H7 (cell line): ENCODE data around the gene PLPPR1. TPM values are rescaled to one million over a fixed set of nuclear protein-coding genes. Genes with fewer than 3 reads are reported as not detected.
"Not testable (repeated sequence)": the region's sequence is repeated elsewhere in the genome, so short reads cannot be mapped to it uniquely, and the experiment has no call there.

Source experiments
- DNase-seq: peaks from one replicate; pipeline ENCODE4 v3.0.0; 2012
- H3K27me3 ChIP-seq: 2 replicates; pipeline ENCODE4 v1.6.0; 2011; ENCODE audit warnings: mild to moderate bottlenecking, low read length; ENCODE audit not compliant: control insufficient read depth, insufficient read depth
- H3K36me3 ChIP-seq: replicated peaks from 2 replicates; pipeline ENCODE4 v1.5.1; 2011; ENCODE audit warnings: low read length; ENCODE audit not compliant: control insufficient read depth, insufficient read depth
- H3K4me3 ChIP-seq: 2 replicates; pipeline ENCODE4 v1.5.1; 2011; ENCODE audit warnings: low read depth, mild to moderate bottlenecking, control low read depth, low read length, moderate library complexity; ENCODE audit not compliant: insufficient read depth
- total RNA-seq: library from RNA; depleted of rRNA; stranded (reverse); fragments of >200 nt; shearing (Covaris generic); gene quantifications from 2 replicates; pipeline ENCODE4 v1.2.3, GENCODE V29; 2014

Gene PLPPR1
- total RNA-seq, 1 experiment from 2014 or later: 2.8 TPM

GRCh38 chr9:101299901-101300300 lies 271.4 kb downstream of the PLPPR1 start:
- Histone ChIP-seq H3K4me3 (no peak overlapping the region), H3K27me3 (no peaks in the 10 kb centered on the region), H3K36me3 (no peaks in the 10 kb centered on the region)
- DNase-seq: no peak

GRCh38 chr9:101307051-101307450 lies 278.5 kb downstream of the PLPPR1 start:
- DNase-seq: no peak
- H3K4me3 ChIP-seq: no peak overlapping the region
- H3K36me3 ChIP-seq: no peaks in the 10 kb centered on the region
- no peaks in the 10 kb centered on the region for H3K27me3 ChIP-seq

- no peaks in the 10 kb centered on the region for H3K36me3 ChIP-seq
- H3K27me3 ChIP-seq: no peaks in the 10 kb centered on the region
- no peak overlapping the region for H3K4me3 ChIP-seq
- no peak for DNase-seq
Measured at GRCh38 chr9:101307524-101308213, 279.1 kb downstream of the PLPPR1 start.

GRCh38 chr9:101309139-101309538 lies 280.6 kb downstream of the PLPPR1 start:
- H3K4me3 ChIP-seq: no peak overlapping the region
- DNase-seq: no peak
- H3K36me3 ChIP-seq: no peaks in the 10 kb centered on the region
- H3K27me3 ChIP-seq: no peaks in the 10 kb centered on the region

- H3K4me3 ChIP-seq: no peak overlapping the region
- no peaks in the 10 kb centered on the region for H3K36me3 ChIP-seq
- DNase-seq: no peak
- no peaks in the 10 kb centered on the region for H3K27me3 ChIP-seq
Measured at GRCh38 chr9:101311191-101311590, 282.7 kb downstream of the PLPPR1 start.

GRCh38 chr9:101311758-101312420 lies 283.4 kb downstream of the PLPPR1 start:
- H3K27me3 ChIP-seq: no peaks in the 10 kb centered on the region
- no peak overlapping the region for H3K4me3 ChIP-seq
- no peaks in the 10 kb centered on the region for H3K36me3 ChIP-seq
- DNase-seq: peak; percentile 45

- Histone ChIP-seq H3K27me3 (no peaks in the 10 kb centered on the region), H3K36me3 (no peaks in the 10 kb centered on the region), H3K4me3 (no peak overlapping the region)
- no peak for DNase-seq
Measured at GRCh38 chr9:101312661-101313060, 284.1 kb downstream of the PLPPR1 start.

- H3K27me3 ChIP-seq: no peaks in the 10 kb centered on the region
- no peak for DNase-seq
- H3K4me3 ChIP-seq: no peak overlapping the region
- H3K36me3 ChIP-seq: no peaks in the 10 kb centered on the region
Measured at GRCh38 chr9:101315112-101315450, 286.6 kb downstream of the PLPPR1 start.

- no peak for DNase-seq
- Histone ChIP-seq H3K27me3 (no peaks in the 10 kb centered on the region), H3K4me3 (no peak overlapping the region), H3K36me3 (no peaks in the 10 kb centered on the region)
Measured at GRCh38 chr9:101317735-101318134, 289.2 kb downstream of the PLPPR1 start.

- DNase-seq: no peak
- H3K36me3 ChIP-seq: no peaks in the 10 kb centered on the region
- H3K4me3 ChIP-seq: no peak overlapping the region
Measured at GRCh38 chr9:101323129-101323528, 294.6 kb downstream of the PLPPR1 start.

GRCh38 chr9:101324245-101324804 lies 295.8 kb downstream of the PLPPR1 start:
- no peaks in the 10 kb centered on the region for H3K36me3 ChIP-seq

More at GRCh38 chr9:101323129-101323528, 294.6 kb downstream of the PLPPR1 start:
- no peaks in the 10 kb centered on the region for H3K27me3 ChIP-seq

GRCh38 chr9:101325053-101325452 lies 296.5 kb downstream of the PLPPR1 start:
- H3K4me3 ChIP-seq: no peak overlapping the region
- H3K36me3 ChIP-seq: no peaks in the 10 kb centered on the region
- no peaks in the 10 kb centered on the region for H3K27me3 ChIP-seq
- no peak for DNase-seq

More at GRCh38 chr9:101324245-101324804, 295.8 kb downstream of the PLPPR1 start:
- DNase-seq: no peak
- no peak overlapping the region for H3K4me3 ChIP-seq
- H3K27me3 ChIP-seq: no peaks in the 10 kb centered on the region

- no peak for DNase-seq
- no peaks in the 10 kb centered on the region for H3K27me3 ChIP-seq
- no peak overlapping the region for H3K4me3 ChIP-seq
- no peaks in the 10 kb centered on the region for H3K36me3 ChIP-seq
Measured at GRCh38 chr9:101326035-101326434, 297.5 kb downstream of the PLPPR1 start.

- Histone ChIP-seq H3K27me3 (no peaks in the 10 kb centered on the region), H3K36me3 (no peaks in the 10 kb centered on the region), H3K4me3 (no peak overlapping the region)
- no peak for DNase-seq
Measured at GRCh38 chr9:101326501-101326900, 298.0 kb downstream of the PLPPR1 start.

GRCh38 chr9:101327422-101327909 lies 298.9 kb downstream of the PLPPR1 start:
- not testable (repeated sequence) for H3K27me3 ChIP-seq, H3K36me3 ChIP-seq, DNase-seq, H3K4me3 ChIP-seq
